Ishikawa (cell line): ENCODE results near the gene STK32C.

Experiments used
- CEBPB ChIP-seq: IDR thresholded peaks from 2 replicates; pipeline ENCODE4 v1.6.1; 2012
- EGR1 ChIP-seq: IDR thresholded peaks from 2 replicates; pipeline ENCODE4 v1.6.1; 2012
- NFIC ChIP-seq: IDR thresholded peaks from 2 replicates; pipeline ENCODE4 v1.6.1; 2012
- TAF1 ChIP-seq: IDR thresholded peaks from 2 replicates; pipeline ENCODE4 v1.6.1; 2012; ENCODE audit warnings: low read depth, mild to moderate bottlenecking
- TCF12 ChIP-seq: IDR thresholded peaks from 2 replicates; pipeline ENCODE4 v1.6.1; 2012; ENCODE audit warnings: low read depth
- YY1 ChIP-seq: IDR thresholded peaks from 2 replicates; pipeline ENCODE4 v1.6.1; 2012; ENCODE audit warnings: low read depth
- ZBTB7A ChIP-seq: IDR thresholded peaks from 2 replicates; pipeline ENCODE4 v1.6.1; 2012; ENCODE audit warnings: low read depth
- TF ChIP-seq, protein P1 (sequence below): IDR thresholded peaks from 2 replicates; pipeline ENCODE4 v1.6.1; 2012; ENCODE audit warnings: low read depth, mild to moderate bottlenecking

STK32C gene

GRCh38 chr10:132162021-132162531 is 145.7 kb downstream of the STK32C start:
- TF ChIP-seq EGR1 (no peak), YY1 (no peak), NFIC (no peak), ZBTB7A (no peak)
- TF ChIP-seq, protein P1, sequence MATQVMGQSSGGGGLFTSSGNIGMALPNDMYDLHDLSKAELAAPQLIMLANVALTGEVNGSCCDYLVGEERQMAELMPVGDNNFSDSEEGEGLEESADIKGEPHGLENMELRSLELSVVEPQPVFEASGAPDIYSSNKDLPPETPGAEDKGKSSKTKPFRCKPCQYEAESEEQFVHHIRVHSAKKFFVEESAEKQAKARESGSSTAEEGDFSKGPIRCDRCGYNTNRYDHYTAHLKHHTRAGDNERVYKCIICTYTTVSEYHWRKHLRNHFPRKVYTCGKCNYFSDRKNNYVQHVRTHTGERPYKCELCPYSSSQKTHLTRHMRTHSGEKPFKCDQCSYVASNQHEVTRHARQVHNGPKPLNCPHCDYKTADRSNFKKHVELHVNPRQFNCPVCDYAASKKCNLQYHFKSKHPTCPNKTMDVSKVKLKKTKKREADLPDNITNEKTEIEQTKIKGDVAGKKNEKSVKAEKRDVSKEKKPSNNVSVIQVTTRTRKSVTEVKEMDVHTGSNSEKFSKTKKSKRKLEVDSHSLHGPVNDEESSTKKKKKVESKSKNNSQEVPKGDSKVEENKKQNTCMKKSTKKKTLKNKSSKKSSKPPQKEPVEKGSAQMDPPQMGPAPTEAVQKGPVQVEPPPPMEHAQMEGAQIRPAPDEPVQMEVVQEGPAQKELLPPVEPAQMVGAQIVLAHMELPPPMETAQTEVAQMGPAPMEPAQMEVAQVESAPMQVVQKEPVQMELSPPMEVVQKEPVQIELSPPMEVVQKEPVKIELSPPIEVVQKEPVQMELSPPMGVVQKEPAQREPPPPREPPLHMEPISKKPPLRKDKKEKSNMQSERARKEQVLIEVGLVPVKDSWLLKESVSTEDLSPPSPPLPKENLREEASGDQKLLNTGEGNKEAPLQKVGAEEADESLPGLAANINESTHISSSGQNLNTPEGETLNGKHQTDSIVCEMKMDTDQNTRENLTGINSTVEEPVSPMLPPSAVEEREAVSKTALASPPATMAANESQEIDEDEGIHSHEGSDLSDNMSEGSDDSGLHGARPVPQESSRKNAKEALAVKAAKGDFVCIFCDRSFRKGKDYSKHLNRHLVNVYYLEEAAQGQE = no peak

DNA sequence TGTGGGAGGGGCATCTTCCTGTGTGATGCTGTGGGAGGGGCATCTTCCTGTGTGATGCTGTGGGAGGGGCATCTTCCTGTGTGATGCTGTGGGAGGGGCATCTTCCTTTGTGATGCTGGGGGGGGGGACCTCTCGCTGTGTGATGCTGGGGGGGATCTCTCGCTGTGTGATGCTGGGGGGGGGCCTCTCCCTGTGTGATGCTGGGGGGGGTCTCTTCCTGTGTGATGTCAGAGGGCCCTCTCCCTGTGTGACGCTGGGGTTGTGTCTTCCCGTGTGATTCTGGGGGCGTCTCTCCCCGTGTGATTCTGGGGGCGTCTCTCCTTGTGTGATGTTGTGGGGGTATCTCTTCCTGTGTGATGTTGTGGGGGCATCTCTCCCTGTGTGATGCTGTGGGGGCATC is 148.9 kb downstream of the STK32C start:
- TF ChIP-seq NFIC (no peak), TCF12 (no peak)
- TF ChIP-seq, protein P1 = no peak

- TF ChIP-seq ZBTB7A (no peak), EGR1 (no peak), TCF12 (no peak), CEBPB (no peak), TAF1 (no peak)
Observed at GRCh38 chr10:132158122-132158741, 149.5 kb downstream of the STK32C start.
